ENCODE measurements around the gene AQP2. TPM values are rescaled to one million over a fixed set of nuclear protein-coding genes. Genes with fewer than 3 reads are reported as not detected.

Gene AQP2
- polyA plus RNA-seq, 1 of the 3 experiments (the other 2 are of a cell fraction): not detected

DNA sequence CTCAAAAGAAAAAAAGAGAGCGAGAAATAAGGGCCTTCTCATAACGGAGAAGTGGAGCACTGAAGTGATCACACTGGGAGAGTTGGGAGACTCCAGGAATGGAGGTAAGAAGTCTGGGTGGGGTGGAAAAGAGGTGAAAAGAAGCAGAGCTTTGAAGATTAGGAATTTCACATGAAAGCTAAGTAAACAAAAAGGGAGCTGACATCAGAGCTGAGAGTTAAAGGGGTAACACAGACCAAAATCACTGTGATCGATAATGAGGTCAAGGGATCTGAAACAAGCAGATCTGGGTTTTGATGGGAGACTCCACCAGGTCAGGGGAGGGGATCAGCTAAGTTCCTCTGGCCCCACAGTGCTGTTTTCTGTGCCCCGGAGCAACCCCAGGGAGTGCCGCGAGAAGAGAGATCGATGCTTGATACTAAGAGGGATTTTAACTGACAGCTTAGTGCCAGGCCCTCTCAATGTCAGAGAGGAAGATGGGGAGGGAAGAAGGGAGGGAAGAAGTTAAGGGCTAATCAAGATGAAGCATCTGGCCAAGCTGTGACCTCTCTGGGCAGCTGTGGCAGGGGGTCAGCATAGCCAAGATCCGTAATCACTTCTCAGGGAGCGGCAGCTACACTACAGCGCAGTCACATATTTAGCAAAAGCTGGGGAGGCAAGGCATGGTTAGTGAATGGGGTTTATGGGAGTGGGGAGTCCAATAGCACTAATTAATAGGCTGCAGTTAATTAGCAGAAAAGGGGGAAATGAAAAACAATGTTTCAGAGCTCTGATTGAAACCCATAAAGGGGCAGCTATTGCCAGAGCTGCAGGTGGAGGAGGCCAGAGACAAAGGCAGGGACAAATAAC lies 30.2 kb downstream of the AQP2 start (continued):
- TF ChIP-seq, protein P1, sequence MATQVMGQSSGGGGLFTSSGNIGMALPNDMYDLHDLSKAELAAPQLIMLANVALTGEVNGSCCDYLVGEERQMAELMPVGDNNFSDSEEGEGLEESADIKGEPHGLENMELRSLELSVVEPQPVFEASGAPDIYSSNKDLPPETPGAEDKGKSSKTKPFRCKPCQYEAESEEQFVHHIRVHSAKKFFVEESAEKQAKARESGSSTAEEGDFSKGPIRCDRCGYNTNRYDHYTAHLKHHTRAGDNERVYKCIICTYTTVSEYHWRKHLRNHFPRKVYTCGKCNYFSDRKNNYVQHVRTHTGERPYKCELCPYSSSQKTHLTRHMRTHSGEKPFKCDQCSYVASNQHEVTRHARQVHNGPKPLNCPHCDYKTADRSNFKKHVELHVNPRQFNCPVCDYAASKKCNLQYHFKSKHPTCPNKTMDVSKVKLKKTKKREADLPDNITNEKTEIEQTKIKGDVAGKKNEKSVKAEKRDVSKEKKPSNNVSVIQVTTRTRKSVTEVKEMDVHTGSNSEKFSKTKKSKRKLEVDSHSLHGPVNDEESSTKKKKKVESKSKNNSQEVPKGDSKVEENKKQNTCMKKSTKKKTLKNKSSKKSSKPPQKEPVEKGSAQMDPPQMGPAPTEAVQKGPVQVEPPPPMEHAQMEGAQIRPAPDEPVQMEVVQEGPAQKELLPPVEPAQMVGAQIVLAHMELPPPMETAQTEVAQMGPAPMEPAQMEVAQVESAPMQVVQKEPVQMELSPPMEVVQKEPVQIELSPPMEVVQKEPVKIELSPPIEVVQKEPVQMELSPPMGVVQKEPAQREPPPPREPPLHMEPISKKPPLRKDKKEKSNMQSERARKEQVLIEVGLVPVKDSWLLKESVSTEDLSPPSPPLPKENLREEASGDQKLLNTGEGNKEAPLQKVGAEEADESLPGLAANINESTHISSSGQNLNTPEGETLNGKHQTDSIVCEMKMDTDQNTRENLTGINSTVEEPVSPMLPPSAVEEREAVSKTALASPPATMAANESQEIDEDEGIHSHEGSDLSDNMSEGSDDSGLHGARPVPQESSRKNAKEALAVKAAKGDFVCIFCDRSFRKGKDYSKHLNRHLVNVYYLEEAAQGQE (IDR thresholded peaks at IDR 0.05; ENCODE audit: low read depth, low read length): no peak
- TF ChIP-seq TCF12 (IDR thresholded peaks at IDR 0.05) (0 out of 2 replicates have a peak, but pooled peaks have one; percentile 3), YY1 (IDR thresholded peaks at IDR 0.05; ENCODE audit: low read depth) (no peak), ELF1 (IDR thresholded peaks at IDR 0.05) (no peak), FOXJ3 (CRISPR knock-in tag; IDR thresholded peaks at IDR 0.05) (no peak; the same call in 1 of the 2 replicates), RXRA (IDR thresholded peaks at IDR 0.05; ENCODE audit: borderline replicate concordance, low read depth) (no peak)

DNA sequence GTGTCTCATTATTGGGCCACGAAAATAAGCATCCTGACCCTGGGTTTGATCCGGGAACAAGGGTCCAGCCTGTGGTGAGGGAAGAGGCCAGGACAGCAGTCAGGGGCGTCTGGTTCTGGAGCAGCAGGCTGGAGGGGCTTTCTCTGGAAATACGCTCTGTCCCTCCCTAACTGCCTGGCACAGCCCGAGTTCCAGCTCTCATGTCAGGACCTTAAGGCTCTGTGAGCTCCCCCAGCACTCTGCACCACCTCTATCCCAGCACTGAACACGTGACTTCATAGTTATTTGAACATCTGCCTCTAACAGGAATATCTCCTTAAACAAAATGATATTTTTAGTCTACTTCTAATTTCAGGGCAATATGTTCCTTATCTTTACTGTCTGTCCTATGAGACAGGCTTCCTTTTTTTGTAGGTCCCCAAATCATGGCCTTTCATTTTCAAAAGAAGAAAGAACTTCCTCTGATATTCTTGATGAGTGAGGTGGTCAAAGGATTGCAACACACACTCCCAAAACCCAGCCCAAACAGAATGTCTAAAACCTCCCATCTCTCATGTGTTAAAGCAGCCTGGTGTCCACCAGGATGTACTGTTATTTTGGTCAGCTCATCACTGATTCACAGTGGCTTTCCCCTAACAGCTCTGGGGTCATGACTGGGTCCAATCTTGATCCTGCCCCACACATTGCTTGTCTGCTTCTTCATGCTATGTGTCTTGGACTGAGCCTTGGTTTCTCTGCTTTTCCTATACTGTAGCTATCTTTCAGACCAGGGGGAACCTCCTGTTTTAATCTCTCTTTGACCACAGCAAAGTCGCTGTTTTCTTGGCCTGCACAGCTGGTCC lies 31.9 kb downstream of the AQP2 start:
- H3K36me3 ChIP-seq (replicated peaks in 1 of 2; ENCODE audit: control insufficient read depth in 1 of 2, insufficient read depth in 2 of 2, low read length in 1 of 2): peaks cover 0 to 8% of the 10 kb centered on the region in 2 experiments
- no peak for DNase-seq
- CTCF ChIA-PET: interaction anchor here (0.8 to 12.7 kb wide), 13 partner anchors 8 to 115 kb away, joined by 3 to 176 read pairs (median 10); partner anchors contain the start of gene AQP6
- H3K9me2 ChIP-seq: no peaks in the 10 kb centered on the region
- H3K4me1 ChIP-seq (ENCODE audit: control insufficient read depth in 1 of 2, insufficient read depth in 2 of 2, low read depth in 1 of 2, low read length in 1 of 2): peaks cover 20 to 83% of the 10 kb centered on the region in 2 experiments
- H3K4me3 ChIP-seq (ENCODE audit: low read depth in 2 of 2, low read length in 1 of 2): no peak overlapping the region
- H3K27ac ChIP-seq (ENCODE audit: low read depth in 2 of 2, low read length in 1 of 2): peak overlapping the region in 1 of 2 experiments; percentile 66; a peak in 2 of 4 replicates
- H3K79me2 ChIP-seq (ENCODE audit: insufficient read depth): no peaks in the 10 kb centered on the region
- 82% methylated on average over 7 of the region's 7 CpGs for WGBS (ENCODE audit: low lambda C conversion rate)
- no peaks in the 10 kb centered on the region for H3K27me3 ChIP-seq (ENCODE audit: insufficient read depth)
- H3K9ac ChIP-seq: no peak overlapping the region
- H3K4me2 ChIP-seq: no peak overlapping the region
- no peak overlapping the region for H2AFZ ChIP-seq (ENCODE audit: low read depth)
- POLR2A ChIA-PET: interaction anchor here (1.3 to 2.4 kb wide), 2 partner anchors 102 to 113 kb away, joined by 3 to 8 read pairs; no protein-coding TSS in a partner anchor
- no peaks in the 10 kb centered on the region for H4K20me1 ChIP-seq (ENCODE audit: insufficient read depth)
- peaks cover 33% of the 10 kb centered on the region for H3F3A ChIP-seq (replicated peaks; ENCODE audit: insufficient read depth)
- H3K9me3 ChIP-seq: no peaks in the 10 kb centered on the region
- TF ChIP-seq RFX5 (IDR thresholded peaks at IDR 0.05; ENCODE audit: low read length) (no peak), GABPA (IDR thresholded peaks at IDR 0.05; ENCODE audit: low read depth) (no peak), YY1 (IDR thresholded peaks at IDR 0.05; ENCODE audit: low read depth) (no peak), EP300 (IDR thresholded peaks at IDR 0.05; ENCODE audit: borderline replicate concordance in 1 of 2, low read depth in 1 of 2, low read length in 1 of 2) (no peak), TEAD4 (IDR thresholded peaks at IDR 0.05; ENCODE audit: borderline replicate concordance, insufficient read depth) (no peak), FOSL2 (IDR thresholded peaks at IDR 0.05; ENCODE audit: borderline replicate concordance, low read depth) (no peak), CHD2 (IDR thresholded peaks at IDR 0.05; ENCODE audit: low read length, partially characterized antibody) (no peak), POLR2AphosphoS5 (IDR thresholded peaks at IDR 0.05; ENCODE audit: low read depth, low read length) (no peak), NFIC (IDR thresholded peaks at IDR 0.05; ENCODE audit: borderline replicate concordance) (no peak)
- TF ChIP-seq, protein P2, sequence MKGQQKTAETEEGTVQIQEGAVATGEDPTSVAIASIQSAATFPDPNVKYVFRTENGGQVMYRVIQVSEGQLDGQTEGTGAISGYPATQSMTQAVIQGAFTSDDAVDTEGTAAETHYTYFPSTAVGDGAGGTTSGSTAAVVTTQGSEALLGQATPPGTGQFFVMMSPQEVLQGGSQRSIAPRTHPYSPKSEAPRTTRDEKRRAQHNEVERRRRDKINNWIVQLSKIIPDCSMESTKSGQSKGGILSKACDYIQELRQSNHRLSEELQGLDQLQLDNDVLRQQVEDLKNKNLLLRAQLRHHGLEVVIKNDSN (IDR thresholded peaks at IDR 0.05; ENCODE audit: borderline replicate concordance, low read depth): no peak
- TF ChIP-seq, protein P1 (IDR thresholded peaks at IDR 0.05; ENCODE audit: low read depth, low read length): no peak
- TF ChIP-seq, protein P3, sequence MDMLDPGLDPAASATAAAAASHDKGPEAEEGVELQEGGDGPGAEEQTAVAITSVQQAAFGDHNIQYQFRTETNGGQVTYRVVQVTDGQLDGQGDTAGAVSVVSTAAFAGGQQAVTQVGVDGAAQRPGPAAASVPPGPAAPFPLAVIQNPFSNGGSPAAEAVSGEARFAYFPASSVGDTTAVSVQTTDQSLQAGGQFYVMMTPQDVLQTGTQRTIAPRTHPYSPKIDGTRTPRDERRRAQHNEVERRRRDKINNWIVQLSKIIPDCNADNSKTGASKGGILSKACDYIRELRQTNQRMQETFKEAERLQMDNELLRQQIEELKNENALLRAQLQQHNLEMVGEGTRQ (IDR thresholded peaks at IDR 0.05; ENCODE audit: borderline replicate concordance, low read depth, low read length): no peak

Data from SK-N-SH (cell line).